GDM1 (cell line): ENCODE measurements around the gene PCOLCE2.

ENCODE experiments used
- DNase-seq: peaks from one replicate; lab custom pipeline; 2025; lab: John Stamatoyannopoulos, UW

PCOLCE2 gene

GRCh38 chr3:142863930-142864920 lies 24.7 kb downstream of the PCOLCE2 start:
- no peak for DNase-seq

- peak; percentile 14 for DNase-seq
Measured at GRCh38 chr3:142863010-142863817, 25.7 kb downstream of the PCOLCE2 start.

GRCh38 chr3:142861926-142862325 lies 27.0 kb downstream of the PCOLCE2 start:
- DNase-seq = no peak

- DNase-seq = no peak
Measured at GRCh38 chr3:142858043-142858442, 30.8 kb downstream of the PCOLCE2 start.

- peak; percentile 5 for DNase-seq
Measured at GRCh38 chr3:142857056-142857455, 31.8 kb downstream of the PCOLCE2 start.

- no peak for DNase-seq
Measured at GRCh38 chr3:142853270-142854168, 35.4 kb downstream of the PCOLCE2 start.

GRCh38 chr3:142852009-142852408 lies 36.9 kb downstream of the PCOLCE2 start:
- DNase-seq = no peak

- peak; percentile 41 for DNase-seq
Measured at GRCh38 chr3:142850395-142851023, 38.4 kb downstream of the PCOLCE2 start.

- no peak for DNase-seq
Measured at GRCh38 chr3:142849148-142849547, 39.7 kb downstream of the PCOLCE2 start.

GRCh38 chr3:142846779-142847577 lies 41.9 kb downstream of the PCOLCE2 start:
- DNase-seq = no peak

- DNase-seq = no peak
Measured at GRCh38 chr3:142844339-142844977, 44.4 kb downstream of the PCOLCE2 start.

- no peak for DNase-seq
Measured at GRCh38 chr3:142839831-142840230, 49.1 kb downstream of the PCOLCE2 start.

- no peak for DNase-seq
Measured at GRCh38 chr3:142837526-142837925, 51.4 kb downstream of the PCOLCE2 start.

GRCh38 chr3:142828703-142829305 lies 60.1 kb downstream of the PCOLCE2 start:
- peak; percentile 62 for DNase-seq

GRCh38 chr3:142819179-142819578 lies 69.7 kb downstream of the PCOLCE2 start:
- DNase-seq = no peak

GRCh38 chr3:142818651-142819050 lies 70.2 kb downstream of the PCOLCE2 start:
- DNase-seq = no peak

GRCh38 chr3:142817897-142818296 lies 71.0 kb downstream of the PCOLCE2 start:
- DNase-seq = no peak

GRCh38 chr3:142817356-142817755 lies 71.5 kb downstream of the PCOLCE2 start:
- no peak for DNase-seq

- DNase-seq = no peak
Measured at GRCh38 chr3:142815803-142816202, 73.1 kb downstream of the PCOLCE2 start.
